GM12878 (cell line): ENCODE data around the gene DNASE1. TPM values are rescaled to one million over a fixed set of nuclear protein-coding genes. Genes with fewer than 3 reads are reported as not detected.

Experiments used
- ATAC-seq: fragments of 200-7000 bp; cut with Tn5 transposase; 3 replicates; pipeline ENCODE4 v1.9.1; 2020; ENCODE audit warnings: mild to moderate bottlenecking, moderate library complexity
- BruUV-seq: library from RNA; stranded (reverse); fragments of 400-500 nt; replicated peaks from 2 replicates; lab custom pipeline; 2021; lab: Mats Ljungman, UMichigan
- CTCF ChIA-PET: fragments of 300-600 bp; sonication (Branson Sonifier 250); formaldehyde crosslinking; extraction: SDS; loops from one replicate; lab custom pipeline; 2021; ENCODE audit warnings: inconsistent platforms; lab: Yijun Ruan, JAX
- POLR2A ChIA-PET: fragments of 350-600 bp; formaldehyde crosslinking; extraction: SDS; loops from one replicate; lab custom pipeline; 2021; ENCODE audit warnings: inconsistent platforms; lab: Charles Lee
- RAD21 ChIA-PET: fragments of 300-600 bp; sonication (Branson Sonifier 250); formaldehyde crosslinking; loops from one replicate; lab custom pipeline; 2023; ENCODE audit warnings: antibody characterized with exemption; ENCODE audit not compliant: unreplicated experiment; lab: Charles Lee
- SMC1A ChIA-PET: fragments of 300-600 bp; sonication (Branson Sonifier 250); formaldehyde crosslinking; loops from one replicate; lab custom pipeline; 2023; ENCODE audit not compliant: unreplicated experiment, uncharacterized antibody; lab: Charles Lee
- DNase-seq: peaks from one replicate; pipeline ENCODE4 v3.0.0-alpha.2; 2011; ENCODE audit warnings: low read depth, low spot score
- FAIRE-seq: peaks from 3 replicates; lab custom pipeline; 2011; peaks lifted over from hg19 to GRCh38; lab: Jason Lieb, UNC
- H2AFZ ChIP-seq: 2 replicates; pipeline ENCODE4 v1.6.0; 2011; ENCODE audit warnings: low read depth, low read length, control low read depth; ENCODE audit not compliant: control insufficient read depth
- H3K27ac ChIP-seq: 2 replicates; pipeline ENCODE4 v1.5.1; 2011; ENCODE audit warnings: control low read depth; ENCODE audit not compliant: control insufficient read depth, insufficient read depth
- H3K27me3 ChIP-seq, 2 experiments: replicated peaks in 1 of 2; 2 replicates each; pipeline versions ENCODE4 v1.6.0 to v1.6.1; 2011; ENCODE audit warnings: low read length in 1 of 2; ENCODE audit not compliant: control insufficient read depth in 2 of 2, insufficient read depth in 2 of 2
- H3K36me3 ChIP-seq, 2 experiments: 2 replicates each; pipeline ENCODE4 v1.5.1; 2011; ENCODE audit warnings: low read length in 1 of 2; ENCODE audit not compliant: control insufficient read depth in 2 of 2, insufficient read depth in 2 of 2
- H3K4me1 ChIP-seq: 2 replicates; pipeline ENCODE4 v1.6.1; 2011; ENCODE audit warnings: mild to moderate bottlenecking, low read length, moderate library complexity, mixed read lengths; ENCODE audit not compliant: control insufficient read depth, insufficient read depth
- H3K4me2 ChIP-seq: 2 replicates; pipeline ENCODE4 v1.6.0; 2011; ENCODE audit warnings: control low read depth; ENCODE audit not compliant: control insufficient read depth, insufficient read depth
- H3K4me3 ChIP-seq: fragments of 200-600 bp; sonication (generic); 2 replicates; pipeline ENCODE4 v1.5.1; 2016
- H3K79me2 ChIP-seq: 2 replicates; pipeline ENCODE4 v1.6.0; 2011; ENCODE audit warnings: low read length; ENCODE audit not compliant: control insufficient read depth, insufficient read depth
- H3K9ac ChIP-seq: 2 replicates; pipeline ENCODE4 v1.8.0; 2011; ENCODE audit warnings: low read length, control low read depth, mixed read lengths; ENCODE audit not compliant: control insufficient read depth, insufficient read depth
- H3K9me3 ChIP-seq: replicated peaks from 3 replicates; pipeline ENCODE4 v1.5.1; 2011; ENCODE audit warnings: mild to moderate bottlenecking, low read length; ENCODE audit not compliant: control insufficient read depth, insufficient read depth
- H4K20me1 ChIP-seq: 2 replicates; pipeline ENCODE4 v1.6.0; 2011; ENCODE audit not compliant: control insufficient read depth, insufficient read depth
- CBFB ChIP-seq: IDR thresholded peaks from 2 replicates; pipeline ENCODE4 v1.6.1; 2016; ENCODE audit warnings: antibody characterized with exemption, low read depth
- JUND ChIP-seq: IDR thresholded peaks from 2 replicates; pipeline ENCODE4 v1.6.1; 2012; ENCODE audit warnings: low read depth, mild to moderate bottlenecking, low read length, improper control_type of control experiment, moderate library complexity
- NR2C1 ChIP-seq: fragments of 450-650 bp; IDR thresholded peaks from 2 replicates; pipeline ENCODE4 v1.6.1; 2017; ENCODE audit warnings: antibody characterized with exemption, mild to moderate bottlenecking, moderate library complexity
- POLR2AphosphoS2 ChIP-seq: IDR thresholded peaks from 2 replicates; pipeline ENCODE4 v1.6.1; 2011; ENCODE audit warnings: low read depth, mild to moderate bottlenecking, low read length, improper control_type of control experiment, moderate library complexity
- POLR2AphosphoS5 ChIP-seq: IDR thresholded peaks from 2 replicates; pipeline ENCODE4 v1.6.1; 2011; ENCODE audit warnings: mild to moderate bottlenecking, low read length, inconsistent platforms
- SRF ChIP-seq, 2 experiments: IDR thresholded peaks; 2 replicates each; pipeline ENCODE4 v1.6.1; 2011; ENCODE audit warnings: low read depth in 2 of 2, low read length in 2 of 2, mild to moderate bottlenecking in 1 of 2, moderate library complexity in 1 of 2
- YY1 ChIP-seq: IDR thresholded peaks from 2 replicates; pipeline ENCODE4 v1.6.1; 2011; ENCODE audit warnings: low read depth, mild to moderate bottlenecking, low read length
- ZNF207 ChIP-seq: fragments of 450-650 bp; IDR thresholded peaks from 2 replicates; pipeline ENCODE4 v1.6.1; 2014; ENCODE audit warnings: antibody characterized with exemption, mild to moderate bottlenecking, borderline replicate concordance
- WGBS: methylation state at CpG from one replicate; pipeline ENCODE4 v1.1.6; 2016; ENCODE audit warnings: low lambda C conversion rate; ENCODE audit not compliant: insufficient replicate concordance, insufficient coverage; ENCODE audit errors: missing lambda C conversion rate; 5-methylcytosine and 5-hydroxymethylcytosine counted together
- in situ Hi-C: fragments of 300-500 bp; cut with MboI; formaldehyde crosslinking; loops from 9 replicates; pipeline ENCODE4 v1.14.3; 2018; ENCODE audit warnings: mixed read lengths
- intact Hi-C: fragments of 100-400 bp; cut with micrococcal nuclease; formaldehyde crosslinking; loops from one replicate; pipeline ENCODE4 v1.14.2; 2022; ENCODE audit not compliant: unreplicated experiment
- polyA plus RNA-seq, 11 experiments: library from polyadenylated mRNA; depleted of rRNA in 4 of 11; unstranded in 6 of 11; stranded (reverse) in 5 of 11; fragments of >200 nt; fragmentation: Nextera tagmentation in 4 of 11; fragmentation: Illumina TruSeq in 1 of 11; extraction: Ambion mirVana in 4 of 11; extraction: Trizol in 1 of 11; gene quantifications; 1 replicate in 1 of 11; 2 replicates in 10 of 11; pipeline versions ENCODE4 v1.2.1 to v1.2.3, GENCODE V29; 2011 to 2016; ENCODE audit warnings: inconsistent platforms in 2 of 11, missing spikeins in 2 of 11, low read depth in 1 of 11
- total RNA-seq, 4 experiments: library from RNA; depleted of rRNA in 3 of 4; stranded (reverse); fragments of >200 nt in 3 of 4; fragmentation: Illumina TruSeq in 1 of 4; extraction: Trizol in 1 of 4; gene quantifications; 2 replicates each; pipeline versions ENCODE4 v1.2.1 to v1.2.3, GENCODE V29; 2013 to 2021
- TF ChIP-seq, protein P1 (sequence below), 3 experiments: IDR thresholded peaks in 2 of 3; conservative IDR thresholded peaks in 1 of 3; 2 replicates each; pipeline ENCODE4 v1.5.1; 2011; ENCODE audit warnings: low read depth in 3 of 3, low read length in 3 of 3, mild to moderate bottlenecking in 3 of 3, control low read depth in 2 of 3, moderate library complexity in 2 of 3, inconsistent platforms in 1 of 3, mixed read lengths in 1 of 3; ENCODE audit not compliant: control insufficient read depth in 2 of 3, insufficient read depth in 1 of 3; ENCODE audit errors: extremely low read depth in 1 of 3
- TF ChIP-seq, protein P2 (sequence below): fragments of 450-650 bp; IDR thresholded peaks from 2 replicates; pipeline ENCODE4 v1.6.1; 2017; ENCODE audit warnings: mild to moderate bottlenecking, low read depth, inconsistent platforms; ENCODE audit not compliant: poor library complexity, severe bottlenecking
- TF ChIP-seq, protein P3 (sequence below): fragments of 450-650 bp; IDR thresholded peaks from 2 replicates; pipeline ENCODE4 v1.6.1; 2014; ENCODE audit warnings: mild to moderate bottlenecking

DNASE1 gene
- total and polyA plus RNA-seq, 10 of the 15 experiments (the other 5 are each of a cell fraction or from before 2014, with no cell fraction given): 0.23 to 12.0 (median 7.9) TPM

DNA sequence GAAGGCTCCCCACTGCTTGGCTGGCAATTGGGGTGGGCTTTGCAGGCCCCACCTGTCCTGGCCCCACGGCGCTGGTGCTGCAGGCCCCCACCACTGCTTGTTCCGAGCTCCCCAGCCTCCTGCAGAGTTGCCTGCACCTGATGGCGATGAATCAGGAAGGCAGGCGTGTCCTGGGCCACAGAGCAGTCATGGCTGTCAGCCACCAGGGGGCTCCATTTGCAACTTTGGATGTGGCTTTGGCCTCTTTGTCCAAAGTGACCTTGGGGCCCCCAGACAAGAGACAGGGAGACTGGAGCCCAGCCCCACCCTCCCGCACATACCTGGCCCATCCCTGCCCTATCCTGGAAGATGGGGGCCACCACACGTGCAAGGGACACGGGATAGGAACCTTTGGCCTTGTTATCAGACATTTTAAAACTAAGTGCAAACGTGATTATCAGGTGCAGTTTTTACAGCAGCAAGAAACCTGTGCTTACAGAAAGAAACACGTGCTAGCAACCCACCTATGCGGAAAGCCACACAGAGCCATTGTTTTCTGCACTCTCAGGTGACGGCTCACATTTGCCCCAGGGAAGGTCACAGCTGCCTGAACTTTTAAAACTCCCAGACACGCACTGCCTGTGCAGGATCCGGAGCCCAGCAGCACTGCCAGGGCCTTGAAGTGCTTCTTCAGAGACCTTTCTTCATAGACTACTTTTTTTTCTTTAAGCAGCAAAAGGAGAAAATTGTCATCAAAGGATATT lies at the start of gene DNASE1 (continued):
- no peak for TF ChIP-seq JUND
- TF ChIP-seq YY1: peak; percentile 74
- no peak for TF ChIP-seq ZNF207
- TF ChIP-seq NR2C1: no peak
- TF ChIP-seq, protein P1, sequence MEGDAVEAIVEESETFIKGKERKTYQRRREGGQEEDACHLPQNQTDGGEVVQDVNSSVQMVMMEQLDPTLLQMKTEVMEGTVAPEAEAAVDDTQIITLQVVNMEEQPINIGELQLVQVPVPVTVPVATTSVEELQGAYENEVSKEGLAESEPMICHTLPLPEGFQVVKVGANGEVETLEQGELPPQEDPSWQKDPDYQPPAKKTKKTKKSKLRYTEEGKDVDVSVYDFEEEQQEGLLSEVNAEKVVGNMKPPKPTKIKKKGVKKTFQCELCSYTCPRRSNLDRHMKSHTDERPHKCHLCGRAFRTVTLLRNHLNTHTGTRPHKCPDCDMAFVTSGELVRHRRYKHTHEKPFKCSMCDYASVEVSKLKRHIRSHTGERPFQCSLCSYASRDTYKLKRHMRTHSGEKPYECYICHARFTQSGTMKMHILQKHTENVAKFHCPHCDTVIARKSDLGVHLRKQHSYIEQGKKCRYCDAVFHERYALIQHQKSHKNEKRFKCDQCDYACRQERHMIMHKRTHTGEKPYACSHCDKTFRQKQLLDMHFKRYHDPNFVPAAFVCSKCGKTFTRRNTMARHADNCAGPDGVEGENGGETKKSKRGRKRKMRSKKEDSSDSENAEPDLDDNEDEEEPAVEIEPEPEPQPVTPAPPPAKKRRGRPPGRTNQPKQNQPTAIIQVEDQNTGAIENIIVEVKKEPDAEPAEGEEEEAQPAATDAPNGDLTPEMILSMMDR (IDR thresholded peaks at IDR 0.05 in 2 of 3, conservative IDR thresholded peaks at IDR 0.05 in 1 of 3; ENCODE audit: control insufficient read depth in 2 of 3, extremely low read depth in 1 of 3, insufficient read depth in 1 of 3, low read depth in 3 of 3, low read length in 3 of 3): peak; percentile 70 to 87 (median 83)
- no peak for TF ChIP-seq CBFB
- TF ChIP-seq POLR2AphosphoS5: no peak

DNA sequence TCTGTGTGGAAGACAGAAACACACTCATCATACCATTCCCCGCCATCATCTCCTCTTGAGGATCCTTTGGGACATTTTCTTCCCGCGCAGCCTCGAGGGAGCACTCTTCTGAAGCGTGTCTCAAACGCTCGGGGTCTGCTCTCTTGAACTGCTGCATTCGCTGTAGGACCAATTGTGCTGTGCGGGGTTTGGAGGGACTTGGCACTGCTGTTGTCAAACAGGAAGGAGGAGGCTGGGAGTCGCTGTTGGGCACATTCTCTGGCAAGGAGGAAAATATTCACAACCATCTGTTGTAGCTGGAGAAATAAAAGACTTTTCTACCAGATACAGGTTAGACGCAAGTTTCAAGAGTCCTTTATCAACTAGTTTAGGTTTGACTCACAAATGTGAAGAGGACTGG lies 48.0 kb upstream of the DNASE1 start:
- ChIA-PET CTCF (no interaction called here), RAD21 (no interaction called here), SMC1A (no interaction called here), POLR2A (interaction anchor here (0.6 to 0.9 kb wide), 2 partner anchors 12 to 227 kb away, joined by 3 read pairs; no protein-coding TSS in a partner anchor)
- intact Hi-C loops (loop anchor here (2.0 kb wide), 1 partner anchor 28 kb away; no protein-coding TSS in a partner anchor), in situ Hi-C loops (no loop called here)
- no peak overlapping the region for H3K9ac ChIP-seq
- peaks cover 25% of the 10 kb centered on the region for H3K4me1 ChIP-seq
- no peak overlapping the region for H3K4me3 ChIP-seq
- WGBS: 82% methylated on average over 11 of the region's 11 CpGs
- no peaks in the 10 kb centered on the region for H3K27me3 ChIP-seq
- no peak overlapping the region for H3K4me2 ChIP-seq
- H2AFZ ChIP-seq: no peak overlapping the region
- H3K79me2 ChIP-seq: peaks cover 11% of the 10 kb centered on the region
- no peak for ATAC-seq
- no peak for DNase-seq
- H4K20me1 ChIP-seq: no peaks in the 10 kb centered on the region
- FAIRE-seq: no peak
- peaks cover 0 to 6% of the 10 kb centered on the region in 2 experiments; a peak in 2 of 4 replicates for H3K36me3 ChIP-seq
- TF ChIP-seq, protein P2, sequence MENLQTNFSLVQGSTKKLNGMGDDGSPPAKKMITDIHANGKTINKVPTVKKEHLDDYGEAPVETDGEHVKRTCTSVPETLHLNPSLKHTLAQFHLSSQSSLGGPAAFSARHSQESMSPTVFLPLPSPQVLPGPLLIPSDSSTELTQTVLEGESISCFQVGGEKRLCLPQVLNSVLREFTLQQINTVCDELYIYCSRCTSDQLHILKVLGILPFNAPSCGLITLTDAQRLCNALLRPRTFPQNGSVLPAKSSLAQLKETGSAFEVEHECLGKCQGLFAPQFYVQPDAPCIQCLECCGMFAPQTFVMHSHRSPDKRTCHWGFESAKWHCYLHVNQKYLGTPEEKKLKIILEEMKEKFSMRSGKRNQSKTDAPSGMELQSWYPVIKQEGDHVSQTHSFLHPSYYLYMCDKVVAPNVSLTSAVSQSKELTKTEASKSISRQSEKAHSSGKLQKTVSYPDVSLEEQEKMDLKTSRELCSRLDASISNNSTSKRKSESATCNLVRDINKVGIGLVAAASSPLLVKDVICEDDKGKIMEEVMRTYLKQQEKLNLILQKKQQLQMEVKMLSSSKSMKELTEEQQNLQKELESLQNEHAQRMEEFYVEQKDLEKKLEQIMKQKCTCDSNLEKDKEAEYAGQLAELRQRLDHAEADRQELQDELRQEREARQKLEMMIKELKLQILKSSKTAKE: no peak
- TF ChIP-seq SRF (IDR thresholded peaks at IDR 0.05; ENCODE audit: low read depth in 2 of 2, low read length in 2 of 2) (no peak), POLR2AphosphoS2 (no peak)
- TF ChIP-seq, protein P3, sequence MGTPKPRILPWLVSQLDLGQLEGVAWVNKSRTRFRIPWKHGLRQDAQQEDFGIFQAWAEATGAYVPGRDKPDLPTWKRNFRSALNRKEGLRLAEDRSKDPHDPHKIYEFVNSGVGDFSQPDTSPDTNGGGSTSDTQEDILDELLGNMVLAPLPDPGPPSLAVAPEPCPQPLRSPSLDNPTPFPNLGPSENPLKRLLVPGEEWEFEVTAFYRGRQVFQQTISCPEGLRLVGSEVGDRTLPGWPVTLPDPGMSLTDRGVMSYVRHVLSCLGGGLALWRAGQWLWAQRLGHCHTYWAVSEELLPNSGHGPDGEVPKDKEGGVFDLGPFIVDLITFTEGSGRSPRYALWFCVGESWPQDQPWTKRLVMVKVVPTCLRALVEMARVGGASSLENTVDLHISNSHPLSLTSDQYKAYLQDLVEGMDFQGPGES: no peak
- BruUV-seq: no TSS peak
- no peaks in the 10 kb centered on the region for H3K9me3 ChIP-seq
- no peak overlapping the region for H3K27ac ChIP-seq
